Fibroblast of mammary gland (primary cell): ENCODE data around the gene TRA2B.

ENCODE experiments used
- DNase-seq: peaks from one replicate; pipeline ENCODE4 v3.0.0-alpha.2; 2010; ENCODE audit warnings: low read depth
- H3K4me3 ChIP-seq: 2 replicates; pipeline ENCODE4 v1.5.1; 2011; ENCODE audit warnings: low read depth, mild to moderate bottlenecking, low read length, moderate library complexity; ENCODE audit not compliant: control insufficient read depth
- TF ChIP-seq, protein P1 (sequence below): conservative IDR thresholded peaks from 2 replicates; pipeline ENCODE4 v1.5.1; 2011; ENCODE audit warnings: low read depth, low read length, inconsistent platforms; ENCODE audit not compliant: control insufficient read depth, insufficient read depth

Gene TRA2B

GRCh38 chr3:185954366-185954723 lies 16.5 kb upstream of the TRA2B start:
- no peak overlapping the region for H3K4me3 ChIP-seq
- no peak for DNase-seq
- TF ChIP-seq, protein P1, sequence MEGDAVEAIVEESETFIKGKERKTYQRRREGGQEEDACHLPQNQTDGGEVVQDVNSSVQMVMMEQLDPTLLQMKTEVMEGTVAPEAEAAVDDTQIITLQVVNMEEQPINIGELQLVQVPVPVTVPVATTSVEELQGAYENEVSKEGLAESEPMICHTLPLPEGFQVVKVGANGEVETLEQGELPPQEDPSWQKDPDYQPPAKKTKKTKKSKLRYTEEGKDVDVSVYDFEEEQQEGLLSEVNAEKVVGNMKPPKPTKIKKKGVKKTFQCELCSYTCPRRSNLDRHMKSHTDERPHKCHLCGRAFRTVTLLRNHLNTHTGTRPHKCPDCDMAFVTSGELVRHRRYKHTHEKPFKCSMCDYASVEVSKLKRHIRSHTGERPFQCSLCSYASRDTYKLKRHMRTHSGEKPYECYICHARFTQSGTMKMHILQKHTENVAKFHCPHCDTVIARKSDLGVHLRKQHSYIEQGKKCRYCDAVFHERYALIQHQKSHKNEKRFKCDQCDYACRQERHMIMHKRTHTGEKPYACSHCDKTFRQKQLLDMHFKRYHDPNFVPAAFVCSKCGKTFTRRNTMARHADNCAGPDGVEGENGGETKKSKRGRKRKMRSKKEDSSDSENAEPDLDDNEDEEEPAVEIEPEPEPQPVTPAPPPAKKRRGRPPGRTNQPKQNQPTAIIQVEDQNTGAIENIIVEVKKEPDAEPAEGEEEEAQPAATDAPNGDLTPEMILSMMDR: no peak

DNA sequence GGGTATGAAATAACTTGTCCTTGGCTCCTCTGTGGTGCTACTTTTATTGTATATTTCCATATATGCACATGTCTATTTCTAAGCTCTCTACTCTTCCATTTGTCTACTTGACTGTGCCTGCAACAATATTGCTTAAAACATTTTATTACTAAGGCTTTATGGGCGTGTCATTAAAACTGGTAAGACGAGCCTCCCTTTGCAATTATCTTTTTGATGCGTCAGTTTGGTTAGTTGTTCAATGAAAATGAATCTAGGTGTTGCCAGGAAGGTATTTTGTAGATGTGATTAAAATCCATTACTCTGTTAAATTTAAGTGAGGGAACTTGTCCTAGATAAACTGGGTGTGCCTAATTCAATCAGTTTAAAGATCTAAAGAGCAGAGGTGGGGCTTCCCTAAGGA lies 12.9 kb upstream of the TRA2B start:
- no peak for DNase-seq
- no peak overlapping the region for H3K4me3 ChIP-seq
- TF ChIP-seq, protein P1: no peak

GRCh38 chr3:185949515-185949914 lies 11.7 kb upstream of the TRA2B start:
- TF ChIP-seq, protein P1: no peak
- H3K4me3 ChIP-seq: no peak overlapping the region
- DNase-seq: no peak

DNA sequence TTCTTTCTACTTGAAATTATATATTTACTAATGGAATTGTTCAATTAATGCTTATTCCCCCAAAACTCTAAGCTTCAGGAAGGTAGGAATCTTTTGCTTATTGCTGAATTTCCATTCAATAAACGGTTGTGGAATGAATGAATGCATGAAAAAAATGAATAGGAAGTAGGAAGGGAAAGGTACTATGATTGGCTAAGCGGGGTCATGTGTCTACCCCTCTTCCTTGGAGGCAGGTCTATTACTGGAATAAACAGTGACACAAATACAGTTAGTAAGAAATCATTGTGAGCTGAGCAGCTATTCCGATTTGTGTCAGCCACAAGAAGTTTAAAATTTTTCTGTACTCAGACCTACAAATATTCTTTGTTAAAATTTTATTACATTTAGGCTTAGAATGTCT lies 10.5 kb upstream of the TRA2B start:
- no peak overlapping the region for H3K4me3 ChIP-seq
- TF ChIP-seq, protein P1: no peak

DNA sequence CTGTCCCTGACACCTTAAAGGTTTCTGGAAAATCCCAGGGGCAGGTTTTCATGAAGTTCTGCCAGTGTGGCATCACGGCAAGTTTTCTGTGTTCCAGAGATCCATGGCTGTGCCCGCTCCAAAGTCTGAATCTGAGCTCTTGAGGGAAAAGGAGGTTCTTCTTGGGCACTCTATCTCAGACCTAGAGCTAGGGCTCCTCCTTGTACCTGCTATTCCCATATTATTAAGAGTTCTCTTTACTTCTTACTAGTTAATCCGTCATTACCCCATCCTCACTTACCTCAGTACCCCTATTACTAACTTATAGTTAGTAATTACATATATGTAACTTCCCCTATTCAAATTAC lies 5.9 kb upstream of the TRA2B start:
- no peak overlapping the region for H3K4me3 ChIP-seq
- DNase-seq: no peak
- TF ChIP-seq, protein P1: no peak

More for the DNA sequence above, 10.5 kb upstream of the TRA2B start:
- no peak for DNase-seq

DNA sequence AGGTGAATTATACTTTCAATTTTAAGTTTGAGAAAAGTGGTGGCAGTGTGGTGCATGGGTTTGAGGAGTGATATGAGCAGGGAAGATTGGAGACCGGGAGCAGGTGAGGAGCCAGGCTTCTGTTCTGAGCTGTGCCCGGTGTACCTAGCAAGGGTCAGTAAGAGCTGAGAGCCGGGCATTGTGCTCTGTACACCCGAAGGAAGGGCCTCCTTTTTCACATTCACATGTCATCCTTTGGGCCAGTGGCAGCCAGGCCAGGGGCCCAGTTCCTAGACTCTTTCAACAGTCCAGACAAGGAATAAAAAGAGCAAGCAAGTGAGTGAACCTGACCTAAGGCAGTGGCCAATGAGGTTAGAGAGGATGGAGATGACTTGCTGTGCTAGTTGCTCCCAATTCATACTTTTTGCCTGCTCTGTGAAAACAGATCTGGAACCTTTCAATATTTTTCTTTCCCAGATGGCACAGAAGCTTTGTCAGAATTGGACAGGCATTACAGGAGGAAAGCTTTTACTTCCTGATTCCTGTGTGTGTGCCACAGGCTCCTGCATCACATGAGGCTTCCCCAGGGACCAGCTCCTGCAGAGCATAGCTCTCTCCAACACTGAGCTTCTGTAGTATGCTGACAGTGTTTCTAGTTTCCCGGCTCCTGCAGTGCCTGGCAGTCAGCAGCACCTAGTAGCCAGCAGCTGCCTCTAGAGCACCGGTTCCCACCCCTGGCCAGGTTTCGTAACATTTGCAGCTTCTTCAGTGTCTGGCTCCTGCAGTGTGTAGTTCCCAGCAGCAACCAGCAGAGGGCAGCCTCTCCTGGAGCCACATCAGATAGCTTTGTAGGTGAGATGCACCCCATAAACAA lies 5.3 kb upstream of the TRA2B start:
- TF ChIP-seq, protein P1: peak; percentile 98
- no peak overlapping the region for H3K4me3 ChIP-seq

More for the DNA sequence above, 5.3 kb upstream of the TRA2B start:
- DNase-seq: peak; percentile 80
